Omental fat pad (tissue), 4 donors: ENCODE results near the gene KRT76. TPM values are rescaled to one million over a fixed set of nuclear protein-coding genes. Genes with fewer than 3 reads are reported as not detected.

Source experiments
- ATAC-seq: fragments of 150-250 bp; one replicate; pipeline ENCODE4 v1.9.1; 2016; ENCODE audit warnings: mild to moderate bottlenecking, moderate library complexity; ENCODE audit not compliant: low FRiP score
- DNase-seq: peaks from one replicate; pipeline ENCODE4 v3.0.0-alpha.2; 2019; ENCODE audit warnings: low spot score
- total RNA-seq, 4 donors: library from RNA; depleted of rRNA; stranded (reverse); fragments of >200 nt; gene quantifications; one replicate each; pipeline ENCODE4 v1.1.0, GENCODE V29; 2016
- TF ChIP-seq, protein P1 (sequence below), 3 donors: fragments of 450-650 bp; IDR thresholded peaks; one replicate each; pipeline ENCODE4 v1.5.1; 2016 to 2017; ENCODE audit warnings: antibody characterized with exemption in 3 of 3, mild to moderate bottlenecking in 3 of 3, moderate library complexity in 2 of 3

The KRT76 gene
- total RNA-seq, 4 donors from 2014 or later: not detected

DNA sequence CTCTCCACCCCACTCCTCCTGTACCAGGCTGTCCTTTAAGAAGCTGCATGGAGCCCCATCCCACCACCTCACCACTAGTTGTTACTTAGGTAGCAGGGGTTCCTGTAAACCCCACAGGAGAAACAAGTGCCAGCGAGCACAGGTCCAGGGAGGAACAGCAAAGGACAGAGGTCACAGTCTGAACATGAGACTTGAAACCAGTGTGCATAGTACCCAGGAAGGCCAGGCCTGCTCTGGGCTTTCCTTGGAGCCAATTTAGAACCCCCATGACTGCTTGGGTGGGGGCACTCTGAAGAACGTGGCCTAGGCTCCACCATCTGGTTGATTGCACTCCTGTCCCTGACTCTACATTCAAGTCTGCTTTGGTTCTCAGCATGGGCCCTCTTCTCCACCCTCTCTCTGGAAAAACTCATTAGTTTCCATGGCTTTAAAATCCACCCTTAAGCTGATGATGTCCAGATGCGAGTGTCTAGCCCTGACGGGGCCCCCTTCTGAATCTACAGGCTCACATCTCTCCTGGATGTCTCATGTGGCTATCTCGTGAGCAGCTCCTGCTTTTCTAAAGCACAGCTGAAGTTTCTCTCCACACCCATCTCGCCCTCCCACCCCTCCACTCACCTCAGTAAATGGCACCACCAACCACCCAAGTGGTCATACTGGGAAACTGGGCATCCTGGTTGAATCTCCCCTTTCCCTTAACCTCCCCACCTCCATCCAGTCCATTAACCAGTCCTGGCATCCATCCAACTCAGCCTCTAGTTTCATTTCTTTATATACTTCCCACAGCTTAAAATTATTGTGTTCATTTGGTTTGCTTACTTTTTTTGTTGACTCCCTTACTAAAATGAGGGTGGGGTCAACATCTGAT lies 10.4 kb upstream of the KRT76 start:
- no peak for ATAC-seq
- DNase-seq: no peak
- TF ChIP-seq, protein P1, sequence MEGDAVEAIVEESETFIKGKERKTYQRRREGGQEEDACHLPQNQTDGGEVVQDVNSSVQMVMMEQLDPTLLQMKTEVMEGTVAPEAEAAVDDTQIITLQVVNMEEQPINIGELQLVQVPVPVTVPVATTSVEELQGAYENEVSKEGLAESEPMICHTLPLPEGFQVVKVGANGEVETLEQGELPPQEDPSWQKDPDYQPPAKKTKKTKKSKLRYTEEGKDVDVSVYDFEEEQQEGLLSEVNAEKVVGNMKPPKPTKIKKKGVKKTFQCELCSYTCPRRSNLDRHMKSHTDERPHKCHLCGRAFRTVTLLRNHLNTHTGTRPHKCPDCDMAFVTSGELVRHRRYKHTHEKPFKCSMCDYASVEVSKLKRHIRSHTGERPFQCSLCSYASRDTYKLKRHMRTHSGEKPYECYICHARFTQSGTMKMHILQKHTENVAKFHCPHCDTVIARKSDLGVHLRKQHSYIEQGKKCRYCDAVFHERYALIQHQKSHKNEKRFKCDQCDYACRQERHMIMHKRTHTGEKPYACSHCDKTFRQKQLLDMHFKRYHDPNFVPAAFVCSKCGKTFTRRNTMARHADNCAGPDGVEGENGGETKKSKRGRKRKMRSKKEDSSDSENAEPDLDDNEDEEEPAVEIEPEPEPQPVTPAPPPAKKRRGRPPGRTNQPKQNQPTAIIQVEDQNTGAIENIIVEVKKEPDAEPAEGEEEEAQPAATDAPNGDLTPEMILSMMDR (IDR thresholded peaks at IDR 0.05): no peak

DNA sequence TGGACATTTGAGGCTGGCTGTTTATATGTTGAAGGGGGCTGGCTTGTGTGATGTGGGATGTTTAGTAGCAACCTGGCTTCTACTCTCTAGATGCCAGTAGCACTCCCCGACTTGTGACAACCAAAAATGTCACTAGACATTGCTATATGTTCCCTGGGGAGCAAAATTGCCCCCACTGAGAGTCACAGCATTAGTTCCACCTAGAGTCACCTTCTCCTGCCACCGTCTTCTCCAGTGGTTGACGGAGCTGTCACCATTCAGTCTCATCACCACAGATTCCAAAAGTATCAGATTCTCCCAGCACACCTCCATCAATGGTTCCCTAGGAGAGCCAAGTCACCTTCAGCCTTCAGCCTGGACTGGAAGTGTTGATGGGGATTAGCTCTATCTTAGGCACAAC lies 7.8 kb upstream of the KRT76 start:
- TF ChIP-seq, protein P1 (IDR thresholded peaks at IDR 0.05): no peak
- ATAC-seq (no peak), DNase-seq (no peak)

DNA sequence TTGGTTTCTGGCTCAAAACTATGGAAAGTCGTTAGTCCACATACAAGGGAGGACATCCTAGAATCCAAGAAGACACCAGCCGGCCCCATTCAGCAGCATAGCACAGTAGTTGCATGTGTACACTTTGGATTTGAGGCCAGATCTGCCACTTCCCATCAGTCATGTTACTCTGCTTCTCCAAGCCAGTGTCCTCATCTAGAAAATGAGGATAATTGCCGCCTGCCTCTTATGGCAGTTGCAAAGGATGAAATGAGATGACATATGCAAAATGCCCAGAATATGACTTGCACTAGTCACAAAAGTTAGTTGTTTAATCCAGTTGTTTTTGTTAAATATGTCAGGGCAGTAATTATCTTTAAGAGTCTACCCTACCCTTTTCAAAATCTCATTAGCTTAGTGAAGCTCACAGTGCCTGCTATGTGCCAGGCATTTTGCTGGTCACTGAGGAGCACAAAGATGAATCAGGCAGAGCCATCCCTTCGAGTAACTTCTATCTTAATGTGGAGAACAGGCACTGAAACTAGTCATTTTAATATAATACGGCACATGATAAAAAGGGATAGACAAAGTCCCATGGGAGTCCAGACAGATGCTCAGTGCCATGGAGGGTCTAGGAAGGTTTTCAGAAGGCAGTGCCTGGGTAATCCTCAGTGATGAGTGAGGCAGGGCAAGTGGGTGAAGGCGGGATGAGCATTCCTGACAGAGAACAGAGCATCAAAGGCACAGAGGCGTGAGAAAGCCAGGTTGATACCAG lies 6.6 kb upstream of the KRT76 start:
- DNase-seq (no peak), ATAC-seq (no peak)
- TF ChIP-seq, protein P1 (IDR thresholded peaks at IDR 0.05): no peak

DNA sequence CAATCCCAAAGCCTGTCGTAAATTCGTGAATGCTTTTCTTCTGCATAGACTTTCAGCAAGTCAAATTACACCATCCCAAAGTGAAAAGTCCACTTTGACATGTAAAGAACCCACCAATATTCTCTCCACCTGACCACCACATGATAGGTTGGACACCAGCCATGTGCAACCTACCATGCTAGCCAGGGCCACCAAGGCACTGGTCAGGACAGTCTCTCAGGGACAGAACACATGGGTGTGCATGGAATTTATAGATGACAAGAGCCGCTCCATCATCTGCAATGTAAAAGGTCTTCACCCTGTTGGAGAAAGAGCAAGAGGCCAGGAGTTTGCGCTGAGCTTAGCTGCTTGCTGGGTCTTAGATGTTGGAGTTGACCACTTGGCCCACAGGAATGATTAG lies 5.4 kb upstream of the KRT76 start:
- TF ChIP-seq, protein P1 (IDR thresholded peaks at IDR 0.05): no peak
- DNase-seq (no peak), ATAC-seq (no peak)

DNA sequence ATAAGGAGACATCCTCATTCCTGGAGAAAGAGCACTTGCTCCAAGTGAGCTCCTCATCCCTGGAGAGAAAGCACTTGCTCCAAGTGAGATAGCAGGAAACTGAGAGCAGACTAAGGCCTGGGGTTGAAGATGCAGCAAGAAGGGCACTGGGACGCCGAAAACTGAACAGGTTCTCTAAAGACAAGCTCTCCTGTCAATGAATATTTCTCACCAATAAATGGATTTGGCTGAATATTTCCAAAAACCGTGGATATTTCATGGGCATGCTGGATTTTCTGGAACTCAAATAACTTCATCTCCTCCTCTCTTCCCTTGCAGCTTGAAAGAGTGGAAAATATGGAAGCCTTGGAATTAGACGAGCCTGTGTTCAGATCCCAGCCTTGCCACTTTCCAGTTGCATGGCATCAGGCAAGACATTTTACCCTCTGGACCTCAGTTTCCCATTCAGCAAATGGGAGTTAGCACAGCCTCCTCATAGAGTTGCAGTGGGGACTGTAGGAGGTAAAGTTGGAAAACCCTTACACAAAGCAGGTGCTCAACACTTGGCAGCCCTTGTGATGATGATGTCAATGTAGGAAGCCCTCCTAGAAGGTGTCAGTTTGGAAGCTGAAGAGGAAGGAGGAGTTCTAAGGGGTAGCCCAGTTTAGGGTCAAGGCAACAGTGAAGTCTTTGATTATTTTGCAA lies 4.4 kb upstream of the KRT76 start:
- TF ChIP-seq, protein P1 (IDR thresholded peaks at IDR 0.05): no peak
- ATAC-seq (no peak), DNase-seq (no peak)

DNA sequence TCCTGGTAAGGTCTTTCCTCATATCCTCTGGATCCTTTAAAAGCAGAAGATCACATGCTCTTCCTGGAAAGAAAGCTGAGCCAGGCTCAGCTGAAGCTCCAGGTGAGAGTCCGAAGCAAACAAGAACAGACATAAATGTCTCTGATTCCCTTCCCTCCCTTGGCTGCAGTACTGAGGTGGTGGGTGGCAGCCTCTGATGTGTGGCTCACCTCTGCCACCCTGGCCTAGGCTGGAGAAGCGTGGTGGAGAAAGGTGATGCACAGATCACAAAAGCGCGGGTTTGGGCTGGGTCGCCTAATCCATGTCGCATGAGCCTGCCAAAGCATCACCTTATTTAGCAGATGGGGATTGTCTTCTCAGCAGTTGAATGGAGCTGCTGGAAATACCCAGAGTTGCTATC lies 2.8 kb upstream of the KRT76 start:
- TF ChIP-seq, protein P1 (IDR thresholded peaks at IDR 0.05): no peak
- DNase-seq (no peak), ATAC-seq (no peak)
